ENCODE results near the gene SELENOH. TPM values are rescaled to one million over a fixed set of nuclear protein-coding genes. Genes with fewer than 3 reads are reported as not detected.

Gene SELENOH
- total RNA-seq, 4 donors from 2014 or later = 75.2 to 166 (median 112) TPM

DNA sequence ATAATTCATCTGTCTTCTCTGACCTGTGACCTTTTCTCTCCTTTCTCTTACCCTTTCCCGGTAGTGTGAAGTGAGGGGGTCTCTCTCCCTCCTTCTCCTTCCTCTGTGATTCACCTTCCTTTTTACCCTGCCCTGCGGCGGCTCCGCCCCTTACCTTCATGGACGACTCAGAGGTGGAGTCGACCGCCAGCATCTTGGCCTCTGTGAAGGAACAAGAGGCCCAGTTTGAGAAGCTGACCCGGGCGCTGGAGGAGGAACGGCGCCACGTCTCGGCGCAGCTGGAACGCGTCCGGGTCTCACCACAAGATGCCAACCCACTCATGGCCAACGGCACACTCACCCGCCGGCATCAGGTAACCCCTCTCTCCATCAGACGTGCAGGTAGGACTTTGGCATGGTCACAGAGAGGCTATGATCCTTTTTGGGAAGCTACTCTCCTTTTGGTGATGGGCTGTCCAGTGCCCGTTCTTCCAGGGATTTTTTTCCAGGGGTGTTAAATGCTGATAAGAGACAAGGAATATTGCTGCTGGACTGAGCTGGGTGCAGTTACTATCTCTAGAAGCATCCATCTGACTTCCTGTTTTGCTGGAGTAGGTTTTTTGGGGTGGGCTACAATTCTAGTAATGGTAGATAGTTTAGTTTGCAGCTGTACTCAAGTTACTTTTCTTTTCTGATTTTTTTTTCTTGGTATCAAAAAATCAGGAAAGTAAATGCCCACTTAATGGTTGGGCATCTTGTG, 50.2 kb downstream of the SELENOH start:
- intact Hi-C loops (cut with DNase I) = no loop called here
- H3K9me3 ChIP-seq = no peaks in the 10 kb centered on the region
- peaks cover 35 to 96% (median 60%) of the 10 kb centered on the region in 3 donors for H3K4me1 ChIP-seq
- peak overlapping the region; percentile 68 to 92 (median 82) for H3K27ac ChIP-seq
- no peak for TF ChIP-seq POLR2A (IDR thresholded peaks at IDR 0.05)
- TF ChIP-seq, protein P1, sequence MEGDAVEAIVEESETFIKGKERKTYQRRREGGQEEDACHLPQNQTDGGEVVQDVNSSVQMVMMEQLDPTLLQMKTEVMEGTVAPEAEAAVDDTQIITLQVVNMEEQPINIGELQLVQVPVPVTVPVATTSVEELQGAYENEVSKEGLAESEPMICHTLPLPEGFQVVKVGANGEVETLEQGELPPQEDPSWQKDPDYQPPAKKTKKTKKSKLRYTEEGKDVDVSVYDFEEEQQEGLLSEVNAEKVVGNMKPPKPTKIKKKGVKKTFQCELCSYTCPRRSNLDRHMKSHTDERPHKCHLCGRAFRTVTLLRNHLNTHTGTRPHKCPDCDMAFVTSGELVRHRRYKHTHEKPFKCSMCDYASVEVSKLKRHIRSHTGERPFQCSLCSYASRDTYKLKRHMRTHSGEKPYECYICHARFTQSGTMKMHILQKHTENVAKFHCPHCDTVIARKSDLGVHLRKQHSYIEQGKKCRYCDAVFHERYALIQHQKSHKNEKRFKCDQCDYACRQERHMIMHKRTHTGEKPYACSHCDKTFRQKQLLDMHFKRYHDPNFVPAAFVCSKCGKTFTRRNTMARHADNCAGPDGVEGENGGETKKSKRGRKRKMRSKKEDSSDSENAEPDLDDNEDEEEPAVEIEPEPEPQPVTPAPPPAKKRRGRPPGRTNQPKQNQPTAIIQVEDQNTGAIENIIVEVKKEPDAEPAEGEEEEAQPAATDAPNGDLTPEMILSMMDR (IDR thresholded peaks at IDR 0.05) = no peak
- no peak overlapping the region for H3K4me3 ChIP-seq
- no peaks in the 10 kb centered on the region for H3K27me3 ChIP-seq
- WGBS, 2 donors = 77 to 86% methylated on average over 4 to 7 of the region's 22 CpGs
- no peak for DNase-seq
- H3K36me3 ChIP-seq = peaks cover 5 to 54% (median 13%) of the 10 kb centered on the region in 3 donors

DNA sequence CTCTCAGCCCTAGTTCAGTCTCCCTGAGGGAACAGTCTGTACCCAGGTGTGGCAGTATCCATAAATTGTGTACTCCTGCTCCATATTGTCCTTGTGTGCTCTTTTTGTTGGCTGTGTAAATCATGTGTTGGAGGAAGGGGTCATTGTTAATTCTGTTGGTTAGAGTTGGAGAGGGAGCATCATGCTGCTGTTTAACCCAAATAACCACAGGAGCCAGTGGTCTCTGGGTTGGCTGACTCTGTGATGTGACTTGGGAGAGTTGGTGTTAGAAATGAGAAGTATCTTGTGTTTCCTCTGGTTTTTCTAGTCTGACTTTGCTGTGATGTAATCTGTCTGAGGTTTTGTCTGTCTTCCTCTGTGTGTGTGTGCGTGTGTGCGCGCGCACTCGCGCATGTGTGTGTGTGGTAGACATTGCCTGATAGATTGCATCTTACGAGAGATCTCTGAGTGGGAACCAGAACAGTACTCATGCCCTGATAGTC, 50.8 kb downstream of the SELENOH start:
- Histone ChIP-seq H3K9me3 (no peaks in the 10 kb centered on the region), H3K4me1 (peaks cover 28 to 96% (median 54%) of the 10 kb centered on the region in 3 donors), H3K4me3 (peak overlapping the region in 1 of 4 donors; percentile 16), H3K27ac (peak overlapping the region; percentile 68 to 92 (median 82)), H3K36me3 (peaks cover 9 to 60% (median 17%) of the 10 kb centered on the region in 3 donors), H3K27me3 (no peaks in the 10 kb centered on the region)
- TF ChIP-seq, protein P1 (IDR thresholded peaks at IDR 0.05) = no peak
- TF ChIP-seq POLR2A (IDR thresholded peaks at IDR 0.05) = no peak
- peak; percentile 62 for DNase-seq
- intact Hi-C loops (cut with DNase I) = no loop called here
- WGBS, 2 donors = 73 to 75% methylated on average over 7 of the region's 7 CpGs

DNA sequence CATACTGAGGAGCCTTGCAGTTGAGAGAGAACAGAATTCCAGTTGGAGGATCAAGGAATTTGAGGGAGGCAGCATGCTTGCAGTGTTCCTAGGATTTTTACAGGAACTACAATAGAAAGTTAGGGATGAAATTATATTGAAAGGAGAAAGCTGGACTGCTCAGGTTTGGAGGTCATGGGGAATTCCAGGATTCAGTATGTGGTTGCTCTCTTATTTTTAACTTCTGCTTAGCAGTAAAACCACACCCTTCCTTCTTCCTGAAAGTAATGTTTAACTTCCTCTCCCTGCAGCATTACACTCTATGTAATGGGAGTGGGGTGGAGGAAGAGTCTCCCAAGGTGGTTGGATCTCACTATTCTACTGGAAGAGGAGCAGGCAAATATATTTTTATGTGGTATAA, 51.6 kb downstream of the SELENOH start:
- TF ChIP-seq POLR2A (IDR thresholded peaks at IDR 0.05) = no peak
- TF ChIP-seq, protein P1 (IDR thresholded peaks at IDR 0.05) = no peak
- no peaks in the 10 kb centered on the region for H3K9me3 ChIP-seq
- intact Hi-C loops (cut with DNase I) = no loop called here
- H3K27me3 ChIP-seq = no peaks in the 10 kb centered on the region
- H3K4me1 ChIP-seq = peaks cover 24 to 96% (median 52%) of the 10 kb centered on the region in 3 donors
- H3K27ac ChIP-seq = peak overlapping the region; percentile 68 to 92 (median 82)
- peak overlapping the region in 1 of 4 donors; percentile 16 for H3K4me3 ChIP-seq
- no peak for DNase-seq
- peaks cover 9 to 68% (median 17%) of the 10 kb centered on the region in 3 donors for H3K36me3 ChIP-seq

Small RNAs within 50 kb of the gene (small RNA-seq; reads per million reads assigned to genes)
- gene AP001931.1 (0 to 0.09 (median 0) reads per million in 4 donors), gene TMX2-CTNND1 (0 reads per million in 4 donors)

Other genes with a start within 250 kb of the SELENOH start
- gene SLC43A1, start 225.8 kb upstream of the SELENOH start, total RNA-seq = 10 to 100 TPM in 1 of 4 donors, 1 to 10 TPM in 3; 1.8 to 11.4 (median 4.1) TPM
- gene TIMM10, start 210.7 kb upstream of the SELENOH start, total RNA-seq = 10 to 100 TPM; 33.0 to 47.3 (median 38.7) TPM
- gene SMTNL1, start 203.9 kb upstream of the SELENOH start, total RNA-seq = not detected
- gene UBE2L6, start 173.8 kb upstream of the SELENOH start, total RNA-seq = 10 to 100 TPM; 11.0 to 46.4 (median 22.0) TPM
- 100 to 1,000 TPM in 2 of 4 donors, 10 to 100 TPM in 1, 1 to 10 TPM in 1; 9.6 to 376 (median 78.4) TPM for gene SERPING1, start 143.8 kb upstream of the SELENOH start, total RNA-seq
- under 1 TPM in 2 of 4 donors, not detected in 2; 0.56 to 0.95 TPM for gene YPEL4, start 91.6 kb upstream of the SELENOH start, total RNA-seq
- gene CLP1, start 83.7 kb upstream of the SELENOH start, total RNA-seq = 10 to 100 TPM in 3 of 4 donors, 1 to 10 TPM in 1; 9.5 to 26.6 (median 14.7) TPM
- gene ZDHHC5, start 73.4 kb upstream of the SELENOH start, total RNA-seq = 10 to 100 TPM; 61.4 to 98.4 (median 76.7) TPM
- gene MED19, start 29.3 kb upstream of the SELENOH start, total RNA-seq = 10 to 100 TPM in 2 of 4 donors, 1 to 10 TPM in 2; 8.0 to 21.2 (median 9.8) TPM
- gene TMX2, start 28.9 kb upstream of the SELENOH start, total RNA-seq = 10 to 100 TPM; 44.0 to 82.0 (median 70.9) TPM
- gene BTBD18, start 10.3 kb downstream of the SELENOH start, total RNA-seq = not detected
- gene CTNND1, start 20.3 kb downstream of the SELENOH start, total RNA-seq = 100 to 1,000 TPM; 230 to 308 (median 271) TPM

All from esophagus squamous epithelium (tissue), 5 donors.